HCEC 1CT (cell line): ENCODE measurements around the gene FMNL2.

Source experiments
- DNase-seq: peaks from one replicate; pipeline ENCODE4 v3.0.0-alpha.2; 2017

Gene FMNL2

DNA sequence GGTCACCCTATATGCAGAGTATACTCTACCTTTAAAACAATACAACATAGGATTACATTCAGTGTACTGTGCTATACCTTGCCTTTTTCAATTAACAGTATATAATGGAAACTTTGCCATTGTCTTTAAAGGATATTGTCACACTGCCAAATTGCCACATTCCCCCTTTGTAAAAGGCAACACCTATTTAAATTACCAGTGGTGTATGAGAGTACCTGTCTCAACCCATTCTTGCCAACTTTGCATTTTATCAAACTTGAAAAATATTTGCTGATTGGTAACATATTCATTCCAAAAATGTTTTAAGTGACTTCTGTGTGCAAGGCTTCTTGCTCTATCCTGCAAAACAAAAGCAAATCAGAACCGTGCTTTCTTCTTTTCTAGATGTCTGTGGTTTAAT, 92.9 kb downstream of the FMNL2 start:
- DNase-seq = no peak

DNA sequence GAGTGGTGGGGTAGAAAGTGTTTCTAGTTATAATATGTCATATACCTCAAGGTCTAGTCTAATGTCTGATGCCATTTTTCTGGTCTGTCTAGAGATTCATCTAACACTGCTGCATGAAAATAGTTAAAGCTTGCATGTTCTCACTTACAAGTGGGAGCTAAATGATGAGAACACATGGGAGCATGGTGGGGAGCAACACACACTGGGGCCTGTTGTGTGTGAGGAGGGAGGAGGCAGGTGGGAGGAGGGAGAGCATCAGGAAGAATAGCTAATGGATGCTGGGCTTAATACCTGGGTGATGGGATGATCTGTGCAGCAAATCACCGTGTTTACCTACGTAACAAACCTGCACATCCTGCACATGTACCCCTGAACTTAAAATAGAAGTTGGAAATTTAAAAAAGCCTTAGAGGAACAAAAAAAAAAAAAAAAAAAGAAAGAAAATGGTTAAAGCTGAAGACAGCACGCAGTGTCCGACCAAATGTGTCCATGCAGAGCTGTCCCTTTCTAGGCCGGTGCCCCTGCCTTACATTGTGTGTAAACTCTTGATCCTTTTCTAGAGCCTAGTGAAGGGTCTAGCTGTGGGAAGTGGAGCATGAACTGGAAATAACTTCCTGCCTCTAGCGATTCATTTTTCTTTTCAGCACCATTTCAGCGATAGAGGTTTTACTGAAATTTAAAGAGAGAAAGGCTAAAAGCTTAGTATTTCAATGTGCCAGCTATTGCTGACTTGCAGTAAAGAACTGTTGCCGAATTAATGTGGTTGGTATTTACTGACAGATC, 94.0 kb downstream of the FMNL2 start:
- no peak for DNase-seq

DNA sequence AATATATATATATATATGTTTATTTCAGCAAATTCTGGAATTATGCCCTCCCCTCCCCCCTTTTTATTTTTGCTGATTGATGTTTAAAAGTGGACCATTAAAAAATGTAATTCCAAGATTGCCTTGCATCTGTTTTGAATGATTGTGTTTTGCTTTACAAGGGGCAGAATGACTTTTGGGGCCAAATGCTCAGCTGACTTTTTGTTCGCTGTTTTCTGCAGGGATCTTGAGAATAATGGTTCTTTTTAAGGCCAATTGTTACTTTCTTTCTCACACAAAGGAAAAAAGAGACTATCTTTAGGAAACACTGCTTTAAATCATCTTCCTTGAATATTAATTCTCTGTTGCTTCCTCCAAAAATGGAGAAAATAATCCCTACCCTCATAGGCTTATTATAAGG, 95.9 kb downstream of the FMNL2 start:
- DNase-seq = no peak

DNA sequence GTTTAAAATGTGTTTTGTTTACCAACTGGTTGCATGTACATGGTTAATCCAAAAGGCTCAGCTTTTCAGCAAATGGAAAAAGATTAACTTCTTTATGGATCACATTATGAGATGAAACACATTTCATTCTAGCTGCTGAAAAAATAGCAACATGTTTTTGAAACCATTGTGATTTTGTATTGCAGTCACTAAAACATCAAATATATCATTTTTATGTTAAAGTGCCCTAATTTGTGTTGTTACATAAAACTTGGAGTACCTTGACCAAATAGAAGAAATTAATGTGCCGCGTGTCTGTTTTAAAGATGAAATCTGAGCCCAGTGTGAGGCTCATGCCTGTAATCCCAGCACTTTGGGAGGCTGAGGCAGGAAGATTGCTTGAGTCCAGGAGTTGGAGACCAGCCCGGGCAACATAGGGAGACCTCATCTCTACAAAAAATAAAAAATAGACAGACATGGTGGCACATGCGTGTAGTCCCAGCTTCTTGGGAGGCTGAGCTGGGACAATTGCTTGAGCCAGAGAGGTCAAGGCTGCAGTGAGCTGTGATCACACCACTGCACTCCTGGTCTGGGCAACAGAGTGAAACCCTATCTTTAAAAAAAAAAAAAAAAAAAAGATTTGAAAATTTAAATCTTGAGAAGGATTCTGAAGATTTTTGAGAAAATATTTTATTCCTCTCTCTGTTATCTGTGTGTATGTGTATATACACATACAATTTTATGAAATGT, 96.6 kb downstream of the FMNL2 start:
- DNase-seq = no peak

DNA sequence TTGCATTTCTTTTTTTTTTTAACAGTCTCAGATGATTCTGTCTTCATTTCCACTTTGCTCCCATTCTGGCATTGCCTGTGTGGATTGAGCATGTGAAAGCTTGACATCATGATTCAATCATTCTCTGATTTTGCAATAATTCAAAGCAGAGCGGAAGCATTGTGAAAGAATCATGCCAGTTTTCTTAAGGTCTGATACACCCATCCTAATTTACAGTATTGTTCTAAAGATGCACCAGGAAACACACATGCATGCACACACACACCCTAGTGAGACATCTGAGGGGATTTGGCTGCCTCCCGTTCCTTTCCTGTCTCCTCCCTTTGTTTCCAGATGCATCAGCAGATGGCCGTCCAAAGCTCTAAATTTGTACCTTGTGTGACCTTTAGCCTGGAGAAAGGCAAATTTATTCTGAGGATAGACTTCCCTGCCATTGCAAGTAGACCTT, 97.3 kb downstream of the FMNL2 start:
- DNase-seq = peak; percentile 93

DNA sequence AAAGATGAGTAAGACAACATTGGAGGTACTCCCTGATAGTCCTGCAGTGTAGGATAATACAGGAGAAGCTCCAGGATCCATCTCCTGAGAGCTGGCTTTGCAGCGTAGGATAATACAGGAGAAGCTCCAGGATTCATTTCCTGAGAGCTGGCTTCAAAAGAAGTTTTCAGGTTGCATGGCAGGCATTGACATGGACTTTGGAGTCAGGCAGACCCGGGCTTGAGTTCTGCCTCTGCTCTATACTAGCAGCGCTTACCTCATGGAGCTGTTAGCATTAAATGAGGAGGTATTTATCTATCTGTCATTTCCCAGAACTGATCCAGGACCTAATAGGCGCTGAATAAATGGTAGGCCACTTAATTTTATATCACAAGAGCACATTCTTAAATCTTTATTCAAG, 97.8 kb downstream of the FMNL2 start:
- no peak for DNase-seq

DNA sequence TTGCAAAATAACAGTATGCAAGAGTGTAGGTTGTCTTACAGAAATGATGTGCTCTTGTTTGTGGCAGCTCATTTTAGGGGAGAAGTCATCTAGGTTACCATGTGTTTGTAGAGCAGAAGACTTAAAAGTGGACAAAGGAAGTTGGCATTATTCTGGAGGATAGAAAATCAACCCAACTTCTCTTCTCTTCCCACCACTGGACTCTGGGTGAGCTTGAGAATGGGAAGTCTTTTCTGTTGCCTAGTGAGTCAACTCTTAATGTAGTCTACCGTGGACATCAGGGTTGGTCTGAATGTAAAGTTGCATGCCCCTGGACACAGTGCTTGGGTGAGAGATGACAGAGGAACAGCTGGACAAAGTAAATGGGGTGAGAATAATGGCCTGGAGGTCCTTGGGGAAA, 98.3 kb downstream of the FMNL2 start:
- no peak for DNase-seq

DNA sequence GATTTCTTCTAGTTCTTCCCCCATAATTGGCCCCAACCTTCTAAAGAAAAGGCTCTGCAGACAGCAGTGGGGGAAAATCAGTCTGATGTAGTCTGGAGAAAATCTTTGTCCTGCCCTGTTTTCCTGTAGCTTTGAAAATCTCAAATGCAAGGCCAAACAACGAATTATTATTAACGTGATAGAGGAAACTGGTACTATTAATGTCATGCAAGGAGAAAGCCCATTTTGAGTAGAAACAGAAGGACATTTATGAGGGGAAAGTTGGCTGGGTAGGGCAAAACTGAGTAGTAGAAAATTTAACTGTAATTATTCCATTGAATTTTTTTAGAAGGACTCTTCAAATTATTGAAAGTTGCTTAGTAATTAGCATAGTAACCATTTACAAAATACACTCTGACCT, 98.8 kb downstream of the FMNL2 start:
- no peak for DNase-seq

DNA sequence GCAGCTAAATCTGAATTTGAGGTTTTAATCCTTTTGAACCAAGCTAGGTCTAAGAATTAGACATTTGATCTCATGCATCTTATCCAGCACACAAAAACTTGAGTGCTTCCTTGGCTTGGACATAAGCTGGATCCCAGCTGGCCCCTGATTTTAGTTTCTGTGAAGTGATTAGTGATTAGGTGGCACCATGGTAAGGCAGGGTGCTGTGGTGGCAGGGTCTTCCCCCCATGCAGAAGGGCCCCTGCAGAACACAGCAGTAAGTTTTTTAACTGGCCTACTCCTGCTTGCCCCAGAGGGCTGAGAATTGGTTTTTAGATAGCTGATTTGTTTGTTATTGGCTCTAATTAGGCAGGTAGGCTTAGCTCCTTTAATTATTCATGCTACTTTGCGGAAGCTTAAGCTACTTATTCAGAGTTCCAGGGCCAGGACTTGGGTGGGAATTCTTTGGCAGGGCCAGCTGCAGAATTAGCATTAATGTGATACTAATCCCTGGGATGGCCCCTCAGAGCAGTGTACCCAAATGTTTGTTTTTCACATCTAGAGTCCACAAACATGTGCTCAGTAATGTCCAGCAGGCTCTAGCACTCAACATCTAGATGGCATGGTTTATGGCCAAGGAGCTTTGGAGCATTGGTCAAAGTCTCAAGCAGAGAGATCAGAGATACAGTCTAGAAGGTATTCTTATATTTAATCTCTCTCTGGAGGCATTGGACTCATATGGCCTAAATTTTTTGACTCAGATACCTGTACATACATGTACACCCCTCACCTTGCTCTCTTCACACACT, 99.6 kb downstream of the FMNL2 start:
- DNase-seq = no peak

DNA sequence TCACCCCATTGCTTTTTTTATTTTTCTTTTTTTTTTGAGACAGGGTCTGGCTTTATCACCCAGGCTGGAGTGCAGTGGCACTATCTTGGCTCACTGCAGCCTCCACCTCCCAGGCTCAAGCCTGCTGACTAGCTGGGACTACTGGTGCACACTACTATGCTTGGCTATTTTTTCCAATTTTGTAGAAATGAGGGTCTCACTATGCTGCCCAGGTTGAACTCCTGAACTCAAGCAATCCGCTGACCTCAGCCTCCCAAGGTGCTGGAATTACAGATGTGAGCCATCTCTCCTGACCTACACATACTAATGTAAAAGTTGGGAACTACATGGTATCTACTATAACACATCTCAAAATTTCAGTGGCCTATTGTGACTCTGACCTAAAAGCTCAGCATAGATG, 101.2 kb downstream of the FMNL2 start:
- DNase-seq = no peak

DNA sequence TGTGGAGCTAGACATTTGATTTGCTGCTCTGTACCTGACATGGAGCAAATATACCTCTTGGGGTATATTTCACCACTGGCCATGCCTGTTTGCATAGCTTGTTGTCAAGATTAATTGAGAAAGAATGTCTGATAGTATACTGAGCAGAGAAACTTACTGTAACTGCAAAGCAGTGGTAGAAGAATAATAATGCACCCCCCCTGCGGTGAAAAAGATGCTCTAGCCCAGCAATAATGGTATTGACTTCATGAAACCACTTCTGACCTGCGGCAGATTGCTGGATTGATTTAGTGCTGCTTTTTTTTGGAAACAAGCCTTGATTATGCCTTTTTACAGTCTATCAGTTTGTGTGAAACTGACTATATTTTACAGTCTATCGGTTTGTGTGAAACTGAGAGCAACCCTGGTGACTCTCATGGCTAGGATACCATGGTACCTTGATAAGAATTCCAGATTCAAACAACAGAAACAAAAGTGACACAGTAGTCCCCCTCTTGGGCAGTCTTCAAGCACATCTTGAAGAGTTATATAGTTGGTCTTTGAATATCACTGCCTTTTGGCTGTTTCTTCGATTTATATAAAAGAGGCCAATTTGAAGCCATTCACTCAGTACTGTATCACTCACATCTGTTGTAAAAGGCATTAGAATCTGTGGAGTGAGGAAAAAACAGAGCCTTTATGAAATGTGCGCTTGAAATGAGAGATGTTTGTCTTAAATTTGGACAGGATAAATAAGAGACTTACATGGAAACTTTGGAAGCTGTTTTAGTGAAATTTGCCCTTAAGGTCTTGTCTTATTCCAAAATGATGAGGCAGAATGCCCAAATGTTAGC, 102.5 kb downstream of the FMNL2 start:
- DNase-seq = no peak

DNA sequence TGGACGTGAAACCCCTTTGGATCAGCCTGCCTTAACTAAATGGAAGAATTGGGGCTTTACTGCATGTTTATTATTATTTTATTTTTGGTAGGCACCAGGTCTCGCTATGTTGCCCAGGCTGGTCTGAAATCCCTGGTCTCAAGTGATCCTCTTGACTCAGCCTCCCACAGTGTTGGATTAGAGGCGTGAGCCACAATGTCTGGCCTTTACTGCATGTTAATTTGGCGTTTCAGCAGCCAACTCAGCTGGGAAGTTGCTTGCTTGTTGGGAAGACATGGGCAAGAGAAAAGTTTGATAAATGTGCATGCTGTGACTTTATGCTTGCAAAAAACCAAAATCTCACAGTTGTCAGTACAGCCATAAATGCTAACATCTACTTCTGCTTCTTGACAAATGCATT, 105.1 kb downstream of the FMNL2 start:
- no peak for DNase-seq

DNA sequence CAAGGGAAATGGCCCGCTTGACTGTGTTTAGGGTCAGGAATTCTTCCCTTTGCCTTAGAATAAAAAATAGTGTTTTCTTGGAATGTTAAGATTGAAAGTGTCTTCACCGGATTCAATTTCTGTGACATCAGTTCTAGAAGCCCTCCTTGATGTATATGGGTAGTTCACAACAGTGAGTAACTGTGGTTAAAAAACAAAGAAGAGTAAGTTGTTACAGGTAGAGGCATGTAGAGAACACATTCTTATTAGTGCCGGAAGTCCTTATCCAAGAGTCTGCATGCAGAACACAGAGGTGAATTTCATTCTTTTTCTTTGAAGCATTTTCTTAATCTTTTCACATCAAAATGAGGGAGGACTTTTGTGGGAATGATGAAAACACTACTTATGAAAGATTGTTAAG, 105.5 kb downstream of the FMNL2 start:
- no peak for DNase-seq

DNA sequence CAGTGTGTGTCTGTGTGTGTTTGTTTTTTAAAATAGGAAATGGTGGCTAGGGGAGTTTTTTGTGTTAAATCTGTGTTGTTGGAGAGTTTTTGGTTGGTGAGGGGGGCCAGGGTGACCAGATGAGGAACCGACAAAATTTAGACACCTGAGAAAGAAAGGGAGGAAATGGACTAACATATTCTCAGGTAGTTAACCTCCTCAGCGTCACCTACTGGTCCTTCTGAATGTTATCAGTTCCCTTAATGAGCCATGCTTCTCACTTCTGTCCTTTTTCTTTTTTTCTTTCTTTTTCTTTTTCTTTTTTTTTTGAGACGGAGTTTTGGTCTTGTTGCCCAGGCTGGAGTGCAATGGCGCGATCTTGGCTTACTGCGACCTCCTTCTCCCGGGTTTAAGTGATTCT, 107.0 kb downstream of the FMNL2 start:
- no peak for DNase-seq

DNA sequence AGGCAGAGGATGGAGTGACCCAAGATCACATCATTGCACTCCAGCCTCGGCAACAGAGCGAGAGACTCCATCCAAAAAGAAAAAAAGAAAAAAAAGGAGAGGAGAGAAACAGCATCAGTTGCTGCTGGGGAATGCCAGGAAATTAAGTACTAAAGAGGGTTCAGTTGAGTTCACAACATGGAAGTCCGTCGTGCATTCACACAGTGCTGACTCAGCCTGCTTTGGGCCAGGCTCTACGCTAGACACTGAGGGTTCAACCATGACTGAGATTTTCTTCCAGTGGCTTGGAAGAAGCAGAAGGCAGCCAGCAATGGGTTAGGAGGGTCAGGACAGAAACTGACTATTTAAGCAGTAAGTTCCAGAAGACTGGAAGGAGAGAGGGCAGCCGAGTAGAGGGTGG, 108.8 kb downstream of the FMNL2 start:
- DNase-seq = peak; percentile 32

DNA sequence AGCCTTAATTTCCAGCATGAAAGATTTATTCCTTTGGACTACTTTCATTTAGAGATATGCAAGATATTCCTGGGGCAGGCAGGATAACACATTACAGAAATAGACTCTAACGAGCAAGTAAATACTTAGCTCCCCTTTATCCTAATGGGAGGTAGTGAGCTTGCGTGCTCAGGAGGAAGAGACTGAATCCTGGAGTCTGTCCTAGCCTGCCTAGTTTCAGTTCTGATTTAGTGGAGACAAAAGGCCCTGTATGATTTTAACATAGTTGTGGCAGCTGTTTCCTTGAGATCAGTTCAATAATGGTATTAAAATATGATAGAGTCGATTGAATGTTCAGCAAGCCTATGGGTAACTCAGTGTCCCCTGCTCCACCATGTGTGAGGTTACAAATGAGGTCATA, 109.5 kb downstream of the FMNL2 start:
- DNase-seq = no peak

DNA sequence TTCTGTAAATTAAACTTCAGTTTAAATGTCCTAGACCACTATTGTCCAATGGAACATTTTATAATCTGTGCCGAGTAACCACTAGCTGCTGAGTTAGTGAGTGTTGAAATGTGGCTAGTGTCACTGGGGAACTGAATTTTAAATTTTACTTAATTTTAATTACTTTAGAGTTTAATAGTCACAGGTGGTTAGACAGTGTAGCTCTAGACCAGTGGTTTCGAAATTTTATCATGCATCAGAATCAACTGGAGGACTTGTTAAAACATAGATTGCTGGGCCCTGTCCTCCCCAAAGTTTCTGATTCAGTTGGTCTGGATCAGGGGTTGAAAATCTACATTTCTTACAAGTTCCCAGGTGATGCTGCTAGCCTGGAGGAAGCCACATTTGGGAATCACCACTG, 110.4 kb downstream of the FMNL2 start:
- no peak for DNase-seq

DNA sequence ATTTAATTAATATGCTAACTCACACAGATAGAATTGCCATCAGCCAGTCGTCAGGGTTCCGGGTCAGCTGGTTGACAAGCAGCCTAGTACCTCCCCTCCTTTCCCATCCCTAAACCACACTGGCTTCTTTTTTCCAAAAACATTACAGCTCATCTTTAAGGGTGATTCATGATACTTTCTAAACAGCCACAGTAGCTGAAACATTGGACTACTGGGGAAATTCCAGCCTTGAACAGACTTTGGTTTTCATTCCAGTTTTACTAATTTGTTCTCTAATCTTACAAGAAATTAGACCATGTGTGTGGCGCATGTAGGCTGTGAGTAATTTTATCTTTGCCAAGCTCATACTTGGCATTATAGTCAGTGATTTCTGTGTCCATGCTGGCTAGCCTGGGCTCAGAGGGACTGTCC, 110.8 kb downstream of the FMNL2 start:
- peak; percentile 94 for DNase-seq

DNA sequence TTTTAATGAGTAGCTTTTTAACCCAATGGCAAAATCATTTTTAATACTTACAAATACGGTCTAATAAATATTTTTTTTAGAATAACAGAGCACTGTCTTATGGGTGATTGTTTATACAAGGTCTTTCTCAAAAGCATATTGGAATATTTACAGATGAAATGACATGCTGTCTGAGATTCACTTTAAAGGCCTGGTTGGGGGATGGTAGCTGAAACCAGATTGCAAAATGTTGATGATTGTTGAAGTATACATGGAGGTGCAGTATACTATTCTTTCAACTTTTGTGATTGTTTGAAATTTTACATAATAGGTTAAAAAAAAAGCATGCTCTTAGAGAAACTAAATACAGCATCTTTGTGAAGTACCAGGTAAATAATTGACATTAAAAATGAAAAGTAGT, 111.2 kb downstream of the FMNL2 start:
- peak; percentile 36 for DNase-seq

DNA sequence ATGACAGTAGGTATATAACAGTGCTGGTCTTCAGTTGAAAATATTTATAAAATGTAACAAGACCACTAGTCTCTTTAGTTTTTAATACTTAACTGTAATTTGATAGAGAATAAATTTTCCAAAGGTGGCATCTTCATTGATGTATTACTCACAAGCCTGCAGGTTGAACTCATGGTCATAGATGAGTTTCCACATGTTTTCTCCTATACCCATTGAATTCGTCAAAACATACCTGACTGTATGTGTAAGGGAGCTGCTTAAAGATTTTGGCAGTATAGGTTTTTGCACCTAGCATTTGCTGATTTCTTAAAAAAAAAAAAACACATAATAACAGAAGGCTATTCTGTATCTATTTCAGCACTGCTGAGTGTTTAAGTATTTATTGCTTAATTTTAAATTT, 112.9 kb downstream of the FMNL2 start:
- DNase-seq = no peak

DNA sequence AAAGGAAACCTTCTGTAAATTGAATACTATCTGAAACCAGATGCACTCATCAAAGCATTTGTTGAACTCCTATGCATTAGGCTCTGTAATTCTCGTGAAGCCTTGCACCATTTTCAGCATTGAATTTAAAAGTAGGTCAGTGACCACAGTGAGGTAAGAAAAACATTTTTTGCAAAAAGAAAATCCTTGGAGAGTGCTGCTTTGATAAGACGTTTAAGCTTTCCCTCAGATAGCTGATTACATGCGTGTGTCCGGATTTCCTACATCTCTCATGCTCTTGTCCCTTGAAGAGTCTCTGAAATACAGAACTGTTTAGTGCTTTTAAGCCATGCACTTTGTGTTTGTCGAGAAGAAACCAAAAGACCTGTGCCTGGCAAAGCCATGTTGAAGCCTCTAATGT, 113.6 kb downstream of the FMNL2 start:
- no peak for DNase-seq

DNA sequence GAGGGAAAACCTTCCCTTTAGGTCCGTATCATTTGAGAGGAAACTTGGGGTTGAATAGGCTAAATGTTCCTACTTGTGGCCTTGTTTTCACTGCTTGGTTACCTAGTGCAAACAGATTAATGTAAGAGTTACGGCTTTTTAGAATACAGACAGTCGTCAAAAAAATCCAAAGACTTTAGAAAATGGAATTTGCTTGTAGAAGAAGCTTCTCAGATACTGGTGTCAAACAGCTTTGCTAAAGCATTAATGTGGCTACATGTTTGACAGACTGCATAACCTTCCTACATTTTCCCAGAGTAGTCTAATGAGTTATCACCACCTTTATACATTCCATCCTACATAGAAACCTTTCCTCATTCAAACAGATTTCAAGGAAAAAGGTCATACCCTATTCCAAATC, 114.6 kb downstream of the FMNL2 start:
- no peak for DNase-seq

DNA sequence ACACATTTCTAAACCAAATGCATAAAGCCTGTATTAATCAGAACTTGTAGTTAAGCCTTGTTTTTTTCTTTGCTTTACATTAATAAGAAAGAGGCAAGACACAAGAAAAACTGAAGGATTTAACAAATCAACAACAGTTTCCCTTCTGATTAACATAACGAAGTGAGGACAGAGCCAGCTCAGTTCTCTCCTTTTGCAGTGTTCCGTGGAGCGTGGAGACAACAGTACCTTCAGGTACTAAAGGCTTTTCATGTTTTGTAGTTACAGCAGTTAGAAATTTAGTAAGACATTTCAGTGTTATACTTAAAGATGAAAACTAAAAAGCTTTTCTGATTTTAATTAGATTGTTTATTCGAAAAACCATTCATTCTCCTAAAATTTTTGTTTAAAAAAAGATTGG, 115.2 kb downstream of the FMNL2 start:
- no peak for DNase-seq
